ENCODE results near the gene TRMT5. TPM values are rescaled to one million over a fixed set of nuclear protein-coding genes. Genes with fewer than 3 reads are reported as not detected.

TRMT5 gene
- polyA plus RNA-seq, 1 of the 3 experiments (the other 2 are of a cell fraction) = 4.0 TPM

GRCh38 chr14:60973070-60973469 is 7.8 kb downstream of the TRMT5 start:
- Histone ChIP-seq H3K79me2 (ENCODE audit: insufficient read depth) (peaks cover 12% of the 10 kb centered on the region), H2AFZ (ENCODE audit: low read depth) (no peak overlapping the region), H3K27ac (ENCODE audit: low read depth in 2 of 2, low read length in 1 of 2) (no peak overlapping the region), H3K9me3 (no peaks in the 10 kb centered on the region), H3K9ac (no peak overlapping the region), H3K4me3 (ENCODE audit: low read depth in 2 of 2, low read length in 1 of 2) (no peak overlapping the region), H3K9me2 (no peaks in the 10 kb centered on the region), H4K20me1 (ENCODE audit: insufficient read depth) (no peaks in the 10 kb centered on the region), H3K36me3 (replicated peaks in 1 of 2; ENCODE audit: control insufficient read depth in 1 of 2, insufficient read depth in 2 of 2, low read length in 1 of 2) (peaks cover 43 to 48% of the 10 kb centered on the region in 2 experiments), H3K4me2 (no peak overlapping the region), H3F3A (replicated peaks; ENCODE audit: insufficient read depth) (peaks cover 7% of the 10 kb centered on the region), H3K27me3 (ENCODE audit: insufficient read depth) (no peaks in the 10 kb centered on the region), H3K4me1 (ENCODE audit: control insufficient read depth in 1 of 2, insufficient read depth in 2 of 2, low read depth in 1 of 2, low read length in 1 of 2) (peaks cover 0 to 3% of the 10 kb centered on the region in 2 experiments; a peak in 2 of 4 replicates)
- DNase-seq = no peak
- TF ChIP-seq POLR2AphosphoS5 (IDR thresholded peaks at IDR 0.05; ENCODE audit: low read depth, low read length) (no peak), YY1 (IDR thresholded peaks at IDR 0.05; ENCODE audit: low read depth) (no peak), CHD2 (IDR thresholded peaks at IDR 0.05; ENCODE audit: low read length, partially characterized antibody) (no peak), USF1 (IDR thresholded peaks at IDR 0.05; ENCODE audit: borderline replicate concordance, low read depth) (no peak), REST (IDR thresholded peaks at IDR 0.05; ENCODE audit: low read depth, low read length) (no peak), EP300 (IDR thresholded peaks at IDR 0.05; ENCODE audit: borderline replicate concordance in 1 of 2, low read depth in 1 of 2, low read length in 1 of 2) (no peak)
- TF ChIP-seq, protein P1, sequence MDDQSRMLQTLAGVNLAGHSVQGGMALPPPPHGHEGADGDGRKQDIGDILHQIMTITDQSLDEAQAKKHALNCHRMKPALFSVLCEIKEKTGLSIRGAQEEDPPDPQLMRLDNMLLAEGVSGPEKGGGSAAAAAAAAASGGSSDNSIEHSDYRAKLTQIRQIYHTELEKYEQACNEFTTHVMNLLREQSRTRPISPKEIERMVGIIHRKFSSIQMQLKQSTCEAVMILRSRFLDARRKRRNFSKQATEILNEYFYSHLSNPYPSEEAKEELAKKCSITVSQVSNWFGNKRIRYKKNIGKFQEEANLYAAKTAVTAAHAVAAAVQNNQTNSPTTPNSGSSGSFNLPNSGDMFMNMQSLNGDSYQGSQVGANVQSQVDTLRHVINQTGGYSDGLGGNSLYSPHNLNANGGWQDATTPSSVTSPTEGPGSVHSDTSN (IDR thresholded peaks at IDR 0.05) = no peak
- 99% methylated on average over 3 of the region's 3 CpGs for WGBS (ENCODE audit: low lambda C conversion rate)
- ChIA-PET CTCF (no interaction called here), POLR2A (no interaction called here)

GRCh38 chr14:60972295-60972694 is 8.6 kb downstream of the TRMT5 start:
- H3K27ac ChIP-seq (ENCODE audit: low read depth in 2 of 2, low read length in 1 of 2) = no peak overlapping the region
- peaks cover 7% of the 10 kb centered on the region for H3F3A ChIP-seq (replicated peaks; ENCODE audit: insufficient read depth)

More at GRCh38 chr14:60972295-60972694, 8.6 kb downstream of the TRMT5 start:
- H3K36me3 ChIP-seq (replicated peaks in 1 of 2; ENCODE audit: control insufficient read depth in 1 of 2, insufficient read depth in 2 of 2, low read length in 1 of 2) = peaks cover 41 to 42% of the 10 kb centered on the region in 2 experiments
- no peak for TF ChIP-seq NRF1 (IDR thresholded peaks at IDR 0.05; ENCODE audit: low read depth, low read length)
- TF ChIP-seq FOSL2 (IDR thresholded peaks at IDR 0.05; ENCODE audit: borderline replicate concordance, low read depth) = no peak
- TF ChIP-seq ELF1 (IDR thresholded peaks at IDR 0.05) = no peak
- TF ChIP-seq YY1 (IDR thresholded peaks at IDR 0.05; ENCODE audit: low read depth) = no peak
- no peak for TF ChIP-seq RCOR1 (IDR thresholded peaks at IDR 0.05; ENCODE audit: low read length)
- TF ChIP-seq TEAD4 (IDR thresholded peaks at IDR 0.05; ENCODE audit: borderline replicate concordance, insufficient read depth) = no peak
- TF ChIP-seq USF1 (IDR thresholded peaks at IDR 0.05; ENCODE audit: borderline replicate concordance, low read depth) = no peak
- H3K9me3 ChIP-seq = no peaks in the 10 kb centered on the region
- 98% methylated on average over 15 of the region's 15 CpGs for WGBS (ENCODE audit: low lambda C conversion rate)
- H3K9me2 ChIP-seq = no peaks in the 10 kb centered on the region
- no peaks in the 10 kb centered on the region for H3K27me3 ChIP-seq (ENCODE audit: insufficient read depth)
- DNase-seq = no peak
- H3K4me3 ChIP-seq (ENCODE audit: low read depth in 2 of 2, low read length in 1 of 2) = no peak overlapping the region
- peaks cover 10% of the 10 kb centered on the region for H3K79me2 ChIP-seq (ENCODE audit: insufficient read depth)
- peaks cover 0 to 4% of the 10 kb centered on the region in 2 experiments; a peak in 2 of 4 replicates for H3K4me1 ChIP-seq (ENCODE audit: control insufficient read depth in 1 of 2, insufficient read depth in 2 of 2, low read depth in 1 of 2, low read length in 1 of 2)
- POLR2A ChIA-PET = no interaction called here
- H2AFZ ChIP-seq (ENCODE audit: low read depth) = no peak overlapping the region
- no peaks in the 10 kb centered on the region for H4K20me1 ChIP-seq (ENCODE audit: insufficient read depth)
- no peak overlapping the region for H3K9ac ChIP-seq
- CTCF ChIA-PET = no interaction called here
- H3K4me2 ChIP-seq = no peak overlapping the region

All from SK-N-SH (cell line).